ENCODE measurements around the gene KCNK13.
"Not testable (repeated sequence)": the region's sequence is repeated elsewhere in the genome, so short reads cannot be mapped to it uniquely, and the experiment has no call there.

Gene KCNK13

GRCh38 chr14:90060965-90061684 lies 669 bp upstream of the KCNK13 start:
- no peak for DNase-seq (ENCODE audit: low spot score)

GRCh38 chr14:90062127-90062794 lies 467 bp downstream of the KCNK13 start:
- DNase-seq (ENCODE audit: low spot score), result no peak

GRCh38 chr14:90062822-90063539 lies 1.2 kb downstream of the KCNK13 start:
- DNase-seq (ENCODE audit: low spot score), result no peak

- no peak for DNase-seq (ENCODE audit: low spot score)
Measured at GRCh38 chr14:90072350-90072749, 10.6 kb downstream of the KCNK13 start.

GRCh38 chr14:90079576-90079975 lies 17.8 kb downstream of the KCNK13 start:
- DNase-seq (ENCODE audit: low spot score), result no peak

- no peak for DNase-seq (ENCODE audit: low spot score)
Measured at GRCh38 chr14:90087433-90087832, 25.6 kb downstream of the KCNK13 start.

GRCh38 chr14:90088176-90088575 lies 26.4 kb downstream of the KCNK13 start:
- no peak for DNase-seq (ENCODE audit: low spot score)

- DNase-seq (ENCODE audit: low spot score), result not testable (repeated sequence)
Measured at GRCh38 chr14:90089486-90089885, 27.7 kb downstream of the KCNK13 start.

- no peak for DNase-seq (ENCODE audit: low spot score)
Measured at GRCh38 chr14:90091393-90091792, 29.6 kb downstream of the KCNK13 start.

- no peak for DNase-seq (ENCODE audit: low spot score)
Measured at GRCh38 chr14:90093942-90094595, 32.3 kb downstream of the KCNK13 start.

GRCh38 chr14:90095096-90095495 lies 33.3 kb downstream of the KCNK13 start:
- DNase-seq (ENCODE audit: low spot score), result no peak

GRCh38 chr14:90096566-90096965 lies 34.8 kb downstream of the KCNK13 start:
- no peak for DNase-seq (ENCODE audit: low spot score)

GRCh38 chr14:90103808-90104207 lies 42.0 kb downstream of the KCNK13 start:
- DNase-seq (ENCODE audit: low spot score), result no peak

GRCh38 chr14:90105756-90106155 lies 44.0 kb downstream of the KCNK13 start:
- no peak for DNase-seq (ENCODE audit: low spot score)

GRCh38 chr14:90107789-90108188 lies 46.0 kb downstream of the KCNK13 start:
- no peak for DNase-seq (ENCODE audit: low spot score)

GRCh38 chr14:90109858-90110257 lies 48.1 kb downstream of the KCNK13 start:
- DNase-seq (ENCODE audit: low spot score), result no peak

GRCh38 chr14:90111895-90112534 lies 50.2 kb downstream of the KCNK13 start:
- no peak for DNase-seq (ENCODE audit: low spot score)

GRCh38 chr14:90114554-90114953 lies 52.8 kb downstream of the KCNK13 start:
- DNase-seq (ENCODE audit: low spot score), result no peak

GRCh38 chr14:90115780-90116179 lies 54.0 kb downstream of the KCNK13 start:
- DNase-seq (ENCODE audit: low spot score), result no peak

- no peak for DNase-seq (ENCODE audit: low spot score)
Measured at GRCh38 chr14:90116444-90116843, 54.6 kb downstream of the KCNK13 start.

- no peak for DNase-seq (ENCODE audit: low spot score)
Measured at GRCh38 chr14:90118027-90118426, 56.2 kb downstream of the KCNK13 start.

GRCh38 chr14:90126260-90126659 lies 64.5 kb downstream of the KCNK13 start:
- no peak for DNase-seq (ENCODE audit: low spot score)
